ENCODE results near the gene NPR3. TPM values are rescaled to one million over a fixed set of nuclear protein-coding genes. Genes with fewer than 3 reads are reported as not detected.

The NPR3 gene
- total and polyA plus RNA-seq, 10 donors = 0.30 to 52.4 (median 14.3) TPM

DNA sequence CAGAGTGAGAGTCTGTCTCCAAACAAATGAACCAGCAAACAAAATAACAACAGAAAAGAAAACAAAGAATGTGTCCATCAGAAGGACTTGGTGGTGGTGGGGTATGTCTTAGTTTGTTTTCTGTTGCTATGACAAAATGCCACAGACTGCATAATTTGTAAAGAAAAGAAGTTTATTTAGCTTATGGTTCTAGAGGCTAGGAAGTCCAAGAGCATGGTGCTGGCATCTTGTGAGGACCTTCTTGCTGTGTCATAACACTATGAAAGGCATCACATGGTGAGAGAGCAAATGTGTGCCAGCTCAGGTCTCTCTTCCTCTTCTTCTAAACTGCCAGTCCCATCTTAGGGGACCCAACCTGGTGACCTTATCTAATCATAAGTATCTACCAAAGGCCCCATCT, 10.5 kb downstream of the NPR3 start:
- DNase-seq = no peak
- intact Hi-C loops (cut with DNase I; ENCODE audit: low total_unique reads) = no loop called here
- no peak overlapping the region for H3K27ac ChIP-seq
- TF ChIP-seq POLR2A (IDR thresholded peaks at IDR 0.05) (no peak), CTCF (IDR thresholded peaks at IDR 0.05 in 8 of 11, conservative IDR thresholded peaks at IDR 0.05 in 3 of 11) (no peak), POLR2AphosphoS5 (IDR thresholded peaks at IDR 0.05) (no peak)
- peaks cover 0 to 6% (median 0%) of the 10 kb centered on the region in 6 donors for H3K4me1 ChIP-seq
- H3K4me3 ChIP-seq = no peak overlapping the region
- no peaks in the 10 kb centered on the region for H3K36me3 ChIP-seq
- peaks cover 0 to 23% (median 16%) of the 10 kb centered on the region in 8 donors for H3K9me3 ChIP-seq
- H3K27me3 ChIP-seq (replicated peaks in 1 of 7) = no peaks in the 10 kb centered on the region

DNA sequence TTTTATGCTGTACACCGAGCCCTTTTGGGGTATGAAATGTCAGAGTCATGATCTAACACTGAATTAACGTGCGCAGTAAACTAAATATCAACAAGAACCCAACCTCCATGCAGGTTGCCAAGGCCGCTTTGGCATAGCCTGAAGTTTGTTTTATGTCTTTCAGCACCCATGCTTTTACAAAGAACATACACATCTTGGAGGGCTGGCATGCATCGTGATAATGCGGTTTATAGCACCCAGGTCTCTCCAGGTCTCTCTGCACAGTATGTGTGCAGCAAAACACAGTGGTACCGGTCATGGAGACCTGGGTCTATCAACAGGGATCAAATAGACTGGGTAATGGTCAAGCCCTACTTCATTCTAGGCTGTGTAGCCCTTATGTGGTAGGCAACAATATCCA, 11.8 kb downstream of the NPR3 start:
- 83 to 96% (median 90%) methylated on average over 7 of the region's 7 CpGs for WGBS, 5 donors
- no peak for DNase-seq
- H3K4me1 ChIP-seq = peaks cover 0 to 6% (median 0%) of the 10 kb centered on the region in 6 donors
- H3K9me3 ChIP-seq = peaks cover 0 to 24% (median 14%) of the 10 kb centered on the region in 8 donors
- no peaks in the 10 kb centered on the region for H3K36me3 ChIP-seq
- intact Hi-C loops (cut with DNase I; ENCODE audit: low total_unique reads) = no loop called here
- no peaks in the 10 kb centered on the region for H3K27me3 ChIP-seq (replicated peaks in 1 of 7)
- no peak overlapping the region for H3K4me3 ChIP-seq
- no peak overlapping the region for H3K27ac ChIP-seq
- TF ChIP-seq POLR2AphosphoS5 (IDR thresholded peaks at IDR 0.05) = no peak
- TF ChIP-seq CTCF (IDR thresholded peaks at IDR 0.05 in 8 of 11, conservative IDR thresholded peaks at IDR 0.05 in 3 of 11) = no peak
- TF ChIP-seq POLR2A (IDR thresholded peaks at IDR 0.05) = no peak

DNA sequence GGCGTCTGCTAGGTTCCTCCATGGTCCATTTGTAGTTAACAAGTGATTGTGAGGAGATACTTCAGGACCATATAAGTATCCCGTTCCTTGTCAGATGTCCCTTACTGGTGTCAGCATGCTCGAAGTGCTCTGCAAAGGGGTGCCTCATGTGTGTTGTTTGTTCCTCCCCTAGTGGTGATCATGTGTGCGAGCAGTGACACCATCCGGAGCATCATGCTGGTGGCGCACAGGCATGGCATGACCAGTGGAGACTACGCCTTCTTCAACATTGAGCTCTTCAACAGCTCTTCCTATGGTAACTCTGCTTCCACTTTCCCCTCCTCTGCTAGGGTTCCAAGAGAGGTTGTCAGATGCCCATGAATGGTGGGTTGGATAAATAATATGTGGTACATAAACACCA, 13.4 kb downstream of the NPR3 start:
- no peak overlapping the region for H3K4me3 ChIP-seq
- 88 to 96% (median 93%) methylated on average over 7 of the region's 7 CpGs for WGBS, 5 donors
- intact Hi-C loops (cut with DNase I; ENCODE audit: low total_unique reads) = no loop called here
- H3K9me3 ChIP-seq = peaks cover 0 to 10% (median 3%) of the 10 kb centered on the region in 8 donors
- no peak for TF ChIP-seq POLR2AphosphoS5 (IDR thresholded peaks at IDR 0.05)
- no peaks in the 10 kb centered on the region for H3K36me3 ChIP-seq
- H3K27me3 ChIP-seq (replicated peaks in 1 of 7) = no peaks in the 10 kb centered on the region
- DNase-seq = no peak
- H3K4me1 ChIP-seq = peaks cover 0 to 6% (median 0%) of the 10 kb centered on the region in 6 donors
- H3K27ac ChIP-seq = no peak overlapping the region

DNA sequence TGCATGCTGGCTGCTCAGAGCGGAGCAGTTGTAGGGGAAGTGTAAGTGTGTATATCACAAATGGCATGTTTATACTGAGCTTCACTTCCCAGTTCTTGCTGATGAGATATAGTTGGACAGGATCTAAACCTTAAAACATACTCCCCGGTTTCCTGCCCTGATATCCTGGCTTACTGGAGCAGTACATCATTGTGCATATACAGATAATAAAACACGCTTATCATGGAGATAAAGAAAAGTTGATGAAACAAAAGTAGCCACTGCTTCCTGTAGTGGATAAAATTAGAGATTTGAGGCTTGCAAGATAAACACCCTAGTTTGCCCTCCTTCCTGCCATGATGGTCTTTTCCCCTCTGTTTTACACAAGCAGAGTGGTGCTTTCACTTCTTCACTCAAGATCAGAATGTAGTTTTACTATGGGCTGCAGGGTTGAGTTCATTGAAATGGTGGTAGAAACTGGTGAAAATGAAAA, 15.0 kb downstream of the NPR3 start:
- H3K27ac ChIP-seq = peak overlapping the region in 1 of 8 donors; percentile 17
- no peaks in the 10 kb centered on the region for H3K36me3 ChIP-seq
- intact Hi-C loops (cut with DNase I; ENCODE audit: low total_unique reads) = no loop called here
- H3K4me3 ChIP-seq = no peak overlapping the region
- H3K4me1 ChIP-seq = peaks cover 0 to 6% (median 0%) of the 10 kb centered on the region in 6 donors
- WGBS, 5 donors = 5 to 18% (median 13%) methylated on average over 3 of the region's 3 CpGs
- DNase-seq = no peak
- TF ChIP-seq POLR2A (IDR thresholded peaks at IDR 0.05) = no peak
- no peak for TF ChIP-seq POLR2AphosphoS5 (IDR thresholded peaks at IDR 0.05)
- no peak for TF ChIP-seq CTCF (IDR thresholded peaks at IDR 0.05 in 8 of 11, conservative IDR thresholded peaks at IDR 0.05 in 3 of 11)
- H3K9me3 ChIP-seq = peaks cover 0 to 9% (median 0%) of the 10 kb centered on the region in 8 donors
- H3K27me3 ChIP-seq (replicated peaks in 1 of 7) = no peaks in the 10 kb centered on the region

DNA sequence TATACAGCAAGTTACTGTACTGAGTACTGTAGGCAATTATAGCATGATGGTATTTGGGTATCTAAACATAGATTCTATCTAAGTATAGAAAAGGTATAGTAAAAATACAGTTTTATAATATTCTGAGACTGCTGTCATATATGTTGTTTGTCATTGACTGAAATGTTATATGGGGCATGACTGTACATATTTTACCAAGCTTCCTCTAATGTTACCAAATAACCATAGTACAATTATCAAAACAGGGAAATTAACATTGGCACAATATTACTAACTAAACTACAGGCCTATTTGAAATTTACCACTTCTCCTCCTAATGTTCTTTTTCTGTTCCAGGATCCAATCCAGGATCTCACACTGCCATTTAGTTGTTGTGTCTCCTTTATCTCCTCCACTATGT, 18.5 kb downstream of the NPR3 start:
- DNase-seq = no peak
- Histone ChIP-seq H3K4me3 (no peak overlapping the region), H3K27ac (no peak overlapping the region), H3K9me3 (peaks cover 0 to 9% (median 0%) of the 10 kb centered on the region in 8 donors), H3K4me1 (peaks cover 0 to 6% (median 0%) of the 10 kb centered on the region in 6 donors), H3K27me3 (replicated peaks in 1 of 7) (no peaks in the 10 kb centered on the region), H3K36me3 (no peaks in the 10 kb centered on the region)
- intact Hi-C loops (cut with DNase I; ENCODE audit: low total_unique reads) = no loop called here
- TF ChIP-seq POLR2A (IDR thresholded peaks at IDR 0.05) (no peak), POLR2AphosphoS5 (IDR thresholded peaks at IDR 0.05) (no peak), CTCF (IDR thresholded peaks at IDR 0.05 in 8 of 11, conservative IDR thresholded peaks at IDR 0.05 in 3 of 11) (no peak)

All from spleen (tissue), 11 donors.